H9 (cell line): ENCODE data around the gene NFE2L3. TPM values are rescaled to one million over a fixed set of nuclear protein-coding genes. Genes with fewer than 3 reads are reported as not detected.

ENCODE experiments used
- DNase-seq: peaks from one replicate; pipeline ENCODE4 v3.0.0-alpha.2; 2017
- H2AFZ ChIP-seq: one replicate; pipeline ENCODE4 v1.6.1; 2013; ENCODE audit warnings: mild to moderate bottlenecking, low read length, control low read depth, moderate library complexity
- H2AK5ac ChIP-seq: 2 replicates; pipeline ENCODE4 v1.6.1; 2013; ENCODE audit warnings: low read length, control low read depth, mixed read lengths; ENCODE audit not compliant: insufficient read length
- H2BK120ac ChIP-seq: one replicate; pipeline ENCODE4 v1.6.1; 2013; ENCODE audit warnings: low read depth, mild to moderate bottlenecking, low read length, control low read depth, inconsistent platforms; ENCODE audit not compliant: poor library complexity, severe bottlenecking
- H2BK12ac ChIP-seq: 2 replicates; pipeline ENCODE4 v1.6.1; 2013; ENCODE audit warnings: low read length, control low read depth, mixed read lengths, low read depth; ENCODE audit not compliant: insufficient read length
- H2BK15ac ChIP-seq: 2 replicates; pipeline ENCODE4 v1.6.1; 2013; ENCODE audit warnings: low read depth, low read length, control low read depth
- H2BK20ac ChIP-seq: one replicate; pipeline ENCODE4 v1.6.1; 2013; ENCODE audit warnings: low read depth, mild to moderate bottlenecking, low read length, control low read depth, inconsistent platforms; ENCODE audit not compliant: poor library complexity, severe bottlenecking
- H2BK5ac ChIP-seq: 2 replicates; pipeline ENCODE4 v1.6.1; 2013; ENCODE audit warnings: low read length, control low read depth, mixed read lengths; ENCODE audit not compliant: insufficient read length
- H3K14ac ChIP-seq: 2 replicates; pipeline ENCODE4 v1.6.1; 2013; ENCODE audit warnings: low read length, control low read depth; ENCODE audit not compliant: insufficient read depth
- H3K18ac ChIP-seq: 2 replicates; pipeline ENCODE4 v1.6.1; 2013; ENCODE audit warnings: low read depth, mild to moderate bottlenecking, mixed read lengths, low read length, control low read depth; ENCODE audit not compliant: insufficient read length
- H3K23ac ChIP-seq: 2 replicates; pipeline ENCODE4 v1.6.1; 2013; ENCODE audit warnings: low read length, control low read depth, mixed read lengths, low read depth; ENCODE audit not compliant: insufficient read length
- H3K23me2 ChIP-seq: 2 replicates; pipeline ENCODE4 v1.6.1; 2013; ENCODE audit warnings: low read depth, mild to moderate bottlenecking, mixed read lengths, low read length, control low read depth; ENCODE audit not compliant: insufficient read length, poor library complexity, severe bottlenecking
- H3K27ac ChIP-seq: 2 replicates; pipeline ENCODE4 v1.5.1; 2013; ENCODE audit warnings: low read length, control low read depth, mixed read lengths, low read depth; ENCODE audit not compliant: insufficient read length
- H3K27me3 ChIP-seq: 2 replicates; pipeline ENCODE4 v1.6.1; 2013; ENCODE audit warnings: low read length, control low read depth, inconsistent platforms; ENCODE audit not compliant: insufficient read depth
- H3K4ac ChIP-seq: 2 replicates; pipeline ENCODE4 v1.6.1; 2013; ENCODE audit warnings: low read depth, mild to moderate bottlenecking, control low read depth, inconsistent platforms, low read length, moderate library complexity
- H3K4me1 ChIP-seq: 2 replicates; pipeline ENCODE4 v1.6.1; 2013; ENCODE audit warnings: low read length, control low read depth, inconsistent platforms; ENCODE audit not compliant: insufficient read depth
- H3K4me2 ChIP-seq: 2 replicates; pipeline ENCODE4 v1.6.1; 2013; ENCODE audit warnings: low read length, control low read depth, mixed read lengths; ENCODE audit not compliant: insufficient read length, insufficient read depth
- H3K56ac ChIP-seq: 2 replicates; pipeline ENCODE4 v1.6.1; 2013; ENCODE audit warnings: low read depth, mild to moderate bottlenecking, mixed read lengths, low read length, control low read depth; ENCODE audit not compliant: insufficient read length
- H3K79me1 ChIP-seq: 2 replicates; pipeline ENCODE4 v1.6.1; 2013; ENCODE audit warnings: low read depth, mild to moderate bottlenecking, moderate library complexity, low read length, control low read depth, inconsistent platforms; ENCODE audit not compliant: insufficient read depth, poor library complexity, severe bottlenecking
- H3K79me2 ChIP-seq: 2 replicates; pipeline ENCODE4 v1.6.1; 2013; ENCODE audit warnings: low read length, control low read depth, inconsistent platforms; ENCODE audit not compliant: insufficient read depth
- H3K9ac ChIP-seq: 2 replicates; pipeline ENCODE4 v1.6.1; 2013; ENCODE audit warnings: low read length, control low read depth, mixed read lengths; ENCODE audit not compliant: insufficient read length; ENCODE audit errors: extremely low read depth
- H3K9me3 ChIP-seq: one replicate; pipeline ENCODE4 v1.6.1; 2013; ENCODE audit warnings: low read depth, low read length, inconsistent platforms; ENCODE audit not compliant: control insufficient read depth
- H3T11ph ChIP-seq: one replicate; pipeline ENCODE4 v1.6.1; 2013; ENCODE audit warnings: mild to moderate bottlenecking, low read length, control low read depth, inconsistent platforms
- H4K20me1 ChIP-seq: one replicate; pipeline ENCODE4 v1.6.1; 2013; ENCODE audit not compliant: control insufficient read depth, insufficient read length, insufficient read depth
- H4K5ac ChIP-seq: 2 replicates; pipeline ENCODE4 v1.6.1; 2013; ENCODE audit warnings: low read depth, mild to moderate bottlenecking, mixed read lengths, low read length, control low read depth; ENCODE audit not compliant: insufficient read length
- H4K8ac ChIP-seq: replicated peaks from 2 replicates; pipeline ENCODE4 v1.6.1; 2013; ENCODE audit warnings: low read length, control low read depth, mixed read lengths, low read depth; ENCODE audit not compliant: insufficient read length
- H4K91ac ChIP-seq: 2 replicates; pipeline ENCODE4 v1.6.1; 2013; ENCODE audit warnings: low read depth, mild to moderate bottlenecking, moderate library complexity, mixed read lengths, low read length, control low read depth; ENCODE audit not compliant: insufficient read length
- H3K27ac Mint-ChIP-seq, 3 experiments: 2 replicates in 2 of 3; 3 replicates in 1 of 3; pipeline ENCODE4 v1.8.0; 2020 to 2021; ENCODE audit warnings: mixed read lengths in 3 of 3, mild to moderate bottlenecking in 1 of 3, moderate library complexity in 1 of 3
- H3K27me3 Mint-ChIP-seq: 2 replicates; pipeline ENCODE4 v1.8.0; 2021; ENCODE audit warnings: low read depth, mild to moderate bottlenecking, moderate library complexity, mixed read lengths
- H3K36me3 Mint-ChIP-seq, 3 experiments: 2 replicates in 2 of 3; 3 replicates in 1 of 3; pipeline ENCODE4 v1.8.0; 2020 to 2021; ENCODE audit warnings: low read depth in 3 of 3, mixed read lengths in 3 of 3; ENCODE audit not compliant: insufficient read depth in 1 of 3
- H3K4me1 Mint-ChIP-seq, 2 experiments: 2 replicates each; pipeline ENCODE4 v1.8.0; 2020; ENCODE audit warnings: mixed read lengths in 2 of 2
- H3K4me3 Mint-ChIP-seq, 2 experiments: 2 replicates in 1 of 2; 3 replicates in 1 of 2; pipeline ENCODE4 v1.8.0; 2020 to 2021; ENCODE audit warnings: mild to moderate bottlenecking in 2 of 2, mixed read lengths in 2 of 2, moderate library complexity in 1 of 2
- H3K9me3 Mint-ChIP-seq, 2 experiments: 2 replicates in 1 of 2; 3 replicates in 1 of 2; pipeline ENCODE4 v1.8.0; 2020; ENCODE audit warnings: mild to moderate bottlenecking in 2 of 2, mixed read lengths in 2 of 2, moderate library complexity in 1 of 2
- CTCF ChIP-seq: fragments of 200-600 bp; sonication (generic); conservative IDR thresholded peaks from 3 replicates; pipeline ENCODE4 v1.8.0; 2021; ENCODE audit warnings: antibody characterized with exemption, mild to moderate bottlenecking
- WGBS: extraction: QIAGEN DNeasy Blood & Tissue Kit; methylation state at CpG from one replicate; pipeline ENCODE4 v1.1.7; 2013; ENCODE audit warnings: missing lambda C conversion rate, low lambda C conversion rate, mixed read lengths; ENCODE audit not compliant: insufficient read length; ENCODE audit errors: extremely low coverage; 5-methylcytosine and 5-hydroxymethylcytosine counted together
- total RNA-seq: library from RNA; stranded (reverse); gene quantifications from 2 replicates; pipeline ENCODE4 v1.2.1, GENCODE V29; 2021

Gene NFE2L3
- total RNA-seq, 1 experiment from 2014 or later, result 46.9 TPM

GRCh38 chr7:26188206-26188956 is 36.4 kb downstream of the NFE2L3 start:
- H3K4me2 ChIP-seq, result no peak overlapping the region
- H4K8ac ChIP-seq, result no peak overlapping the region
- H2BK120ac ChIP-seq, result no peak overlapping the region
- DNase-seq, result no peak
- no peaks in the 10 kb centered on the region for H3K4me1 ChIP-seq
- H3K9ac ChIP-seq, result no peak overlapping the region
- no peak overlapping the region for H2BK5ac ChIP-seq
- H3K27ac ChIP-seq, result peak overlapping the region; percentile 71
- H2AFZ ChIP-seq, result no peak overlapping the region
- no peak overlapping the region for H2BK15ac ChIP-seq
- H3K14ac ChIP-seq, result no peak overlapping the region
- no peak overlapping the region for H4K5ac ChIP-seq
- no peak overlapping the region for H3K18ac ChIP-seq
- WGBS, result no CpG with 5 or more reads among the region's 9 CpGs
- H3K4ac ChIP-seq, result no peak overlapping the region
- Mint-ChIP-seq H3K36me3 (peaks cover 47 to 84% (median 53%) of the 10 kb centered on the region in 3 experiments), H3K4me3 (peak overlapping the region in 1 of 2 experiments; percentile 46; a peak in 1 of 5 replicates), H3K27me3 (no peaks in the 10 kb centered on the region; the same call in 1 of the 2 replicates), H3K27ac (peak overlapping the region; percentile 75 to 98 (median 81); a peak in 6 of 7 replicates), H3K9me3 (no peaks in the 10 kb centered on the region), H3K4me1 (peaks cover 26 to 31% of the 10 kb centered on the region in 2 experiments)
- H3K27me3 ChIP-seq, result no peaks in the 10 kb centered on the region
- H3K56ac ChIP-seq, result no peak overlapping the region
- H2AK5ac ChIP-seq, result no peak overlapping the region
- no peaks in the 10 kb centered on the region for H3K9me3 ChIP-seq
- no peak overlapping the region for H3K23ac ChIP-seq
- no peak overlapping the region for H2BK12ac ChIP-seq
- H2BK20ac ChIP-seq, result no peak overlapping the region
- H3K79me1 ChIP-seq, result no peaks in the 10 kb centered on the region
- no peaks in the 10 kb centered on the region for H3K23me2 ChIP-seq
- H3T11ph ChIP-seq, result no peak overlapping the region
- H4K20me1 ChIP-seq, result no peaks in the 10 kb centered on the region
- TF ChIP-seq CTCF, result no peak
- no peak overlapping the region for H4K91ac ChIP-seq
- H3K79me2 ChIP-seq, result no peaks in the 10 kb centered on the region
